Keratinocyte (primary cell): ENCODE data around the gene SDK1. TPM values are rescaled to one million over a fixed set of nuclear protein-coding genes. Genes with fewer than 3 reads are reported as not detected.

ENCODE experiments used
- DNase-seq: peaks from one replicate; pipeline ENCODE4 v3.0.0-alpha.2; 2011; ENCODE audit warnings: low read depth, missing footprints, low spot score
- FAIRE-seq: peaks from 2 replicates; lab custom pipeline; 2011; peaks lifted over from hg19 to GRCh38; lab: Jason Lieb, UNC
- H2AFZ ChIP-seq: 2 replicates; pipeline ENCODE4 v1.6.0; 2012; ENCODE audit warnings: low read length, control low read depth, inconsistent platforms; ENCODE audit not compliant: control insufficient read depth
- H3K27ac ChIP-seq: 2 replicates; pipeline ENCODE4 v1.5.1; 2011; ENCODE audit warnings: low read length; ENCODE audit not compliant: control insufficient read depth, insufficient read depth
- H3K27me3 ChIP-seq: 3 replicates; pipeline ENCODE4 v1.6.0; 2011; ENCODE audit warnings: low read length; ENCODE audit not compliant: control insufficient read depth, insufficient read depth; ENCODE audit errors: extremely low read depth
- H3K36me3 ChIP-seq, 2 experiments: 2 replicates in 1 of 2; 3 replicates in 1 of 2; pipeline ENCODE4 v1.5.1; 2011; ENCODE audit warnings: low read length in 2 of 2, mild to moderate bottlenecking in 1 of 2; ENCODE audit not compliant: control insufficient read depth in 2 of 2, insufficient read depth in 2 of 2; ENCODE audit errors: extremely low read depth in 1 of 2
- H3K4me1 ChIP-seq: 3 replicates; pipeline ENCODE4 v1.5.1; 2011; ENCODE audit warnings: low read length; ENCODE audit not compliant: control insufficient read depth, insufficient read depth; ENCODE audit errors: extremely low read depth
- H3K4me2 ChIP-seq: 3 replicates; pipeline ENCODE4 v1.6.0; 2011; ENCODE audit warnings: low read depth, low read length; ENCODE audit not compliant: control insufficient read depth, insufficient read depth; ENCODE audit errors: extremely low read depth
- H3K4me3 ChIP-seq, 3 experiments: fragments of 200-600 bp in 1 of 3; sonication (generic) in 1 of 3; 2 replicates in 2 of 3; 3 replicates in 1 of 3; pipeline ENCODE4 v1.5.1; 2011 to 2016; ENCODE audit warnings: low read length in 3 of 3, mild to moderate bottlenecking in 3 of 3, control low read depth in 2 of 3, inconsistent platforms in 1 of 3, low read depth in 1 of 3, mixed read lengths in 1 of 3, mixed run types in 1 of 3, moderate library complexity in 1 of 3; ENCODE audit not compliant: control insufficient read depth in 2 of 3, insufficient read depth in 2 of 3; ENCODE audit errors: extremely low read depth in 1 of 3
- H3K79me2 ChIP-seq: 2 replicates; pipeline ENCODE4 v1.6.0; 2012; ENCODE audit warnings: low read length; ENCODE audit not compliant: control insufficient read depth, insufficient read depth
- H3K9ac ChIP-seq: 3 replicates; pipeline ENCODE4 v1.6.0; 2011; ENCODE audit warnings: low read length; ENCODE audit not compliant: control insufficient read depth, insufficient read depth; ENCODE audit errors: extremely low read depth
- H3K9me1 ChIP-seq: 3 replicates; pipeline ENCODE4 v1.6.0; 2011; ENCODE audit warnings: low read length; ENCODE audit not compliant: control insufficient read depth, insufficient read depth; ENCODE audit errors: extremely low read depth
- H3K9me3 ChIP-seq: 2 replicates; pipeline ENCODE4 v1.5.1; 2012; ENCODE audit warnings: low read depth, low read length; ENCODE audit not compliant: control insufficient read depth
- H4K20me1 ChIP-seq: 3 replicates; pipeline ENCODE4 v1.6.0; 2011; ENCODE audit warnings: low read length; ENCODE audit not compliant: control insufficient read depth, insufficient read depth; ENCODE audit errors: extremely low read depth
- EZH2 ChIP-seq: IDR thresholded peaks from one replicate; pipeline ENCODE4 v1.6.1; 2012; ENCODE audit warnings: inconsistent platforms, mild to moderate bottlenecking, low read length, moderate library complexity
- dilution Hi-C: fragments of 300-500 bp; cut with MboI; formaldehyde crosslinking; loops from one replicate; pipeline ENCODE4 v1.7.0; 2020; ENCODE audit warnings: low sequenced_read_pairs; ENCODE audit not compliant: extremely low pct_ligation_motif_present
- polyA plus RNA-seq, 5 experiments: library from polyadenylated mRNA; depleted of rRNA in 3 of 5; stranded (reverse) in 3 of 5; stranded (forward) in 1 of 5; unstranded in 1 of 5; fragments of >200 nt; gene quantifications; 1 replicate in 1 of 5; 2 replicates in 3 of 5; 3 replicates in 1 of 5; pipeline versions ENCODE4 v1.2.1 to v1.2.3, GENCODE V29; 2011 to 2012; ENCODE audit warnings: missing spikeins in 2 of 5, low read depth in 1 of 5, low replicate concordance in 1 of 5
- TF ChIP-seq, protein P1 (sequence below), 3 experiments: IDR thresholded peaks in 1 of 3; conservative IDR thresholded peaks in 1 of 3; optimal IDR thresholded peaks in 1 of 3; 2 replicates in 2 of 3; 3 replicates in 1 of 3; pipeline versions ENCODE3 to v1.5.1; 2011; ENCODE audit warnings: low read length in 3 of 3, mild to moderate bottlenecking in 3 of 3, moderate library complexity in 2 of 3, control low read depth in 1 of 3, inconsistent platforms in 1 of 3; ENCODE audit not compliant: insufficient read depth in 2 of 3; ENCODE audit errors: extremely low read depth in 1 of 3

SDK1 gene
- polyA plus RNA-seq, 1 donor (not counting 4 experiments of a cell fraction or from before 2014, with no cell fraction given) = 0.66 TPM

DNA sequence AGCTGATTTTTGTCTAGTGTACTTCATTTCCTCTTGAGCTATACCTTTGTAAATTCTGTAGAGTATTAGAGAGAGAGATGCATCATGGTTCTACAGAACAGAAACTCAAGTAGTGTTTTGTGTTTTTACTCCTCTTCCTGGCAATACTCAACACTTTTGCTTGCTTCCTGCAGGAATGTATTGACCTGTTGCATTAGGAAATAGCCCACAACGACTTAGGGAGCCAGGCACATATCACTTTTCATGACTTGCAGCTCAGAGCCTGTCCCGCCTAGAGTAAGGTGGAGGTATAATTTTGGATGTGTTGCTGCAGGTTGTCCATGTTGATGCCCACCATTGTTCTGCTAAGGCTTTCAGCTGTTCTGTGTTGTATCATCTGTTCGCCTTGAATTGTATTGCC lies 216.3 kb downstream of the SDK1 start:
- Histone ChIP-seq H3K9me1 (no peaks in the 10 kb centered on the region), H3K4me2 (no peak overlapping the region), H3K36me3 (no peaks in the 10 kb centered on the region), H3K27me3 (no peaks in the 10 kb centered on the region), H3K4me3 (no peak overlapping the region), H3K4me1 (no peaks in the 10 kb centered on the region), H3K9me3 (no peaks in the 10 kb centered on the region), H2AFZ (no peak overlapping the region), H4K20me1 (no peaks in the 10 kb centered on the region), H3K9ac (no peak overlapping the region), H3K79me2 (no peaks in the 10 kb centered on the region), H3K27ac (no peak overlapping the region)
- TF ChIP-seq EZH2 = no peak
- TF ChIP-seq, protein P1, sequence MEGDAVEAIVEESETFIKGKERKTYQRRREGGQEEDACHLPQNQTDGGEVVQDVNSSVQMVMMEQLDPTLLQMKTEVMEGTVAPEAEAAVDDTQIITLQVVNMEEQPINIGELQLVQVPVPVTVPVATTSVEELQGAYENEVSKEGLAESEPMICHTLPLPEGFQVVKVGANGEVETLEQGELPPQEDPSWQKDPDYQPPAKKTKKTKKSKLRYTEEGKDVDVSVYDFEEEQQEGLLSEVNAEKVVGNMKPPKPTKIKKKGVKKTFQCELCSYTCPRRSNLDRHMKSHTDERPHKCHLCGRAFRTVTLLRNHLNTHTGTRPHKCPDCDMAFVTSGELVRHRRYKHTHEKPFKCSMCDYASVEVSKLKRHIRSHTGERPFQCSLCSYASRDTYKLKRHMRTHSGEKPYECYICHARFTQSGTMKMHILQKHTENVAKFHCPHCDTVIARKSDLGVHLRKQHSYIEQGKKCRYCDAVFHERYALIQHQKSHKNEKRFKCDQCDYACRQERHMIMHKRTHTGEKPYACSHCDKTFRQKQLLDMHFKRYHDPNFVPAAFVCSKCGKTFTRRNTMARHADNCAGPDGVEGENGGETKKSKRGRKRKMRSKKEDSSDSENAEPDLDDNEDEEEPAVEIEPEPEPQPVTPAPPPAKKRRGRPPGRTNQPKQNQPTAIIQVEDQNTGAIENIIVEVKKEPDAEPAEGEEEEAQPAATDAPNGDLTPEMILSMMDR (optimal IDR thresholded peaks at IDR 0.05 in 1 of 3, IDR thresholded peaks at IDR 0.05 in 1 of 3, conservative IDR thresholded peaks at IDR 0.05 in 1 of 3; ENCODE audit: extremely low read depth in 1 of 3, insufficient read depth in 2 of 3, low read length in 3 of 3) = no peak
- no peak for DNase-seq
- dilution Hi-C loops = no loop called here
- no peak for FAIRE-seq

DNA sequence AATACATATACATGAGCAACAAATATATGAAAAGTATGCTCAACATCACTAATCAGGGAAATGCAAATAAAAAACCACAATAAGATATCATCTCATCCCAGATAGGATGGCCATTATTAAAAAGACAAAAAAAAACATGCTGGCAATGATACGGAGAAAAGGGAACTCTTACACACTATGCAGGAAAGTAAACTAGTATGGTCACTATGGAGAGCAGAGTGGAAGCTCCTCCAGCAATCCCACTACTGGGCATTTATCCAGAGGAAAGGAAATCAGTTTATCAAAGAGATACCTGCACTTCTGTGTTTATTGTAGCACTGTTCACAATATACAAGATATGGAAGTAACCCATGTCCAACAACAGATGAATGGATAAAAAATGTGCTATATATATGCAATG lies 217.5 kb downstream of the SDK1 start:
- no peak for DNase-seq
- H3K9me3 ChIP-seq = no peaks in the 10 kb centered on the region
- no peak overlapping the region for H3K9ac ChIP-seq
- H3K4me1 ChIP-seq = no peaks in the 10 kb centered on the region
- no peaks in the 10 kb centered on the region for H3K27me3 ChIP-seq
- H2AFZ ChIP-seq = no peak overlapping the region
- no peaks in the 10 kb centered on the region for H4K20me1 ChIP-seq
- TF ChIP-seq, protein P1 (optimal IDR thresholded peaks at IDR 0.05 in 1 of 3, IDR thresholded peaks at IDR 0.05 in 1 of 3, conservative IDR thresholded peaks at IDR 0.05 in 1 of 3; ENCODE audit: extremely low read depth in 1 of 3, insufficient read depth in 2 of 3, low read length in 3 of 3) = no peak
- TF ChIP-seq EZH2 = no peak
- H3K4me3 ChIP-seq = no peak overlapping the region
- H3K79me2 ChIP-seq = no peaks in the 10 kb centered on the region
- H3K9me1 ChIP-seq = no peaks in the 10 kb centered on the region
- H3K27ac ChIP-seq = no peak overlapping the region
- dilution Hi-C loops = no loop called here
- no peaks in the 10 kb centered on the region for H3K36me3 ChIP-seq
- H3K4me2 ChIP-seq = no peak overlapping the region
- FAIRE-seq = no peak
